PC-9 (cell line): ENCODE results near the gene HSD11B1L. TPM values are rescaled to one million over a fixed set of nuclear protein-coding genes. Genes with fewer than 3 reads are reported as not detected.

Experiments
- BruUV-seq: library from RNA; stranded (reverse); fragments of 400-500 nt; replicated peaks from 2 replicates; lab custom pipeline; 2021; lab: Mats Ljungman, UMichigan
- CTCF ChIA-PET: fragments of 300-600 bp; sonication (Branson Sonifier 250); formaldehyde crosslinking; loops from one replicate; lab custom pipeline; 2022; ENCODE audit warnings: antibody characterized with exemption; lab: Charles Lee
- POLR2A ChIA-PET: fragments of 300-600 bp; sonication (Branson Sonifier 250); formaldehyde crosslinking; loops from one replicate; lab custom pipeline; 2022; ENCODE audit warnings: antibody characterized with exemption; ENCODE audit not compliant: unreplicated experiment; lab: Charles Lee
- DNase-seq, 2 experiments: peaks; one replicate each; pipeline versions ENCODE4 v3.0.0 to v3.0.0-alpha.2; 2015 to 2022; ENCODE audit warnings: mixed read lengths in 1 of 2
- H2AFZ ChIP-seq: fragments of 200-600 bp; sonication (generic); 2 replicates; pipeline ENCODE4 v1.8.1; 2017; ENCODE audit warnings: antibody characterized with exemption
- H3F3A ChIP-seq: fragments of 200-600 bp; sonication (generic); 2 replicates; pipeline ENCODE4 v1.8.1; 2017; ENCODE audit warnings: antibody characterized with exemption, mild to moderate bottlenecking, low read depth; ENCODE audit not compliant: insufficient read depth
- H3K27ac ChIP-seq: fragments of 200-600 bp; sonication (generic); 2 replicates; pipeline ENCODE4 v1.6.1; 2016; ENCODE audit warnings: mixed run types
- H3K27me3 ChIP-seq: fragments of 200-600 bp; sonication (generic); 2 replicates; pipeline ENCODE4 v1.6.1; 2016; ENCODE audit warnings: low read depth, mixed run types; ENCODE audit not compliant: insufficient read depth
- H3K36me3 ChIP-seq: fragments of 200-600 bp; sonication (generic); 2 replicates; pipeline ENCODE4 v1.6.1; 2016; ENCODE audit warnings: low read depth, mixed run types
- H3K4me1 ChIP-seq: fragments of 200-600 bp; sonication (generic); replicated peaks from 2 replicates; pipeline ENCODE4 v1.6.1; 2016; ENCODE audit warnings: mixed run types; ENCODE audit not compliant: insufficient read depth
- H3K4me2 ChIP-seq: fragments of 200-600 bp; sonication (generic); 2 replicates; pipeline ENCODE4 v1.6.1; 2017; ENCODE audit warnings: mixed run types
- H3K4me3 ChIP-seq: fragments of 200-600 bp; sonication (generic); 2 replicates; pipeline ENCODE4 v1.6.1; 2016; ENCODE audit warnings: mixed run types
- H3K79me2 ChIP-seq: fragments of 200-600 bp; sonication (generic); 2 replicates; pipeline ENCODE4 v1.6.1; 2017; ENCODE audit warnings: low read depth, mixed run types
- H3K9me2 ChIP-seq: fragments of 200-600 bp; sonication (generic); 2 replicates; pipeline ENCODE4 v1.8.1; 2017; ENCODE audit warnings: mild to moderate bottlenecking; ENCODE audit not compliant: insufficient read depth
- H3K9me3 ChIP-seq: fragments of 200-600 bp; sonication (generic); 2 replicates; pipeline ENCODE4 v1.8.1; 2016; ENCODE audit warnings: low read depth; ENCODE audit not compliant: insufficient read depth
- H4K20me1 ChIP-seq: fragments of 200-600 bp; sonication (generic); 2 replicates; pipeline ENCODE4 v1.8.1; 2017; ENCODE audit not compliant: insufficient read depth
- CTCF ChIP-seq: fragments of 200-600 bp; sonication (generic); conservative IDR thresholded peaks from 2 replicates; pipeline ENCODE4 v1.6.1; 2017; ENCODE audit warnings: mixed run types, antibody characterized with exemption, mild to moderate bottlenecking, moderate library complexity
- EZH2 ChIP-seq: fragments of 200-600 bp; sonication (generic); IDR thresholded peaks from 2 replicates; pipeline ENCODE4 v1.8.0; 2017; ENCODE audit warnings: antibody characterized with exemption, low read depth
- intact Hi-C: fragments of 100-400 bp; cut with micrococcal nuclease; formaldehyde crosslinking; loops from one replicate; pipeline ENCODE4 v1.10.0; 2022; ENCODE audit not compliant: unreplicated experiment
- total RNA-seq: library from RNA; stranded (reverse); gene quantifications from 2 replicates; pipeline ENCODE4 v1.2.3, GENCODE V29; 2021

HSD11B1L gene
- total RNA-seq, 1 experiment from 2014 or later = 7.5 TPM

GRCh38 chr19:5641171-5641570 lies 39.7 kb upstream of the HSD11B1L start:
- no TSS peak for BruUV-seq
- Histone ChIP-seq H3K27ac (no peak overlapping the region), H3K4me2 (no peak overlapping the region), H4K20me1 (peaks cover 75% of the 10 kb centered on the region), H3K79me2 (peaks cover 76% of the 10 kb centered on the region), H3K4me1 (no peaks in the 10 kb centered on the region), H3K9me3 (no peaks in the 10 kb centered on the region), H3K27me3 (no peaks in the 10 kb centered on the region), H2AFZ (no peak overlapping the region), H3K36me3 (no peaks in the 10 kb centered on the region), H3F3A (no peaks in the 10 kb centered on the region), H3K9me2 (no peaks in the 10 kb centered on the region), H3K4me3 (no peak overlapping the region)
- DNase-seq = no peak
- TF ChIP-seq EZH2 (no peak), CTCF (no peak)
- CTCF ChIA-PET = no interaction called here
- intact Hi-C loops = no loop called here
- POLR2A ChIA-PET = no interaction called here

GRCh38 chr19:5642204-5642603 lies 38.6 kb upstream of the HSD11B1L start:
- Histone ChIP-seq H3K4me2 (no peak overlapping the region), H4K20me1 (peaks cover 64% of the 10 kb centered on the region), H2AFZ (no peak overlapping the region), H3K36me3 (no peaks in the 10 kb centered on the region), H3F3A (no peaks in the 10 kb centered on the region), H3K4me1 (no peaks in the 10 kb centered on the region), H3K4me3 (no peak overlapping the region), H3K9me3 (no peaks in the 10 kb centered on the region), H3K79me2 (peaks cover 78% of the 10 kb centered on the region), H3K27ac (no peak overlapping the region), H3K9me2 (no peaks in the 10 kb centered on the region), H3K27me3 (no peaks in the 10 kb centered on the region)
- POLR2A ChIA-PET = no interaction called here
- intact Hi-C loops = no loop called here
- BruUV-seq = no TSS peak
- CTCF ChIA-PET = no interaction called here
- no peak for TF ChIP-seq CTCF
- no peak for TF ChIP-seq EZH2
- DNase-seq = no peak

- ChIA-PET POLR2A (no interaction called here), CTCF (no interaction called here)
- intact Hi-C loops = no loop called here
- no peak for TF ChIP-seq EZH2
- no peak for TF ChIP-seq CTCF
- H3K9me2 ChIP-seq = no peaks in the 10 kb centered on the region
- BruUV-seq = no TSS peak
- DNase-seq = no peak
- 0 out of 2 replicates have a peak, but pooled peaks cover 3% of the 10 kb centered on the region for H3K36me3 ChIP-seq
- H3K4me1 ChIP-seq = no peaks in the 10 kb centered on the region
- no peak overlapping the region for H3K27ac ChIP-seq
- peaks cover 57% of the 10 kb centered on the region for H4K20me1 ChIP-seq
- H3K4me3 ChIP-seq = no peak overlapping the region
- peaks cover 70% of the 10 kb centered on the region for H3K79me2 ChIP-seq
- H3K27me3 ChIP-seq = no peaks in the 10 kb centered on the region
- no peak overlapping the region for H3K4me2 ChIP-seq
- H2AFZ ChIP-seq = no peak overlapping the region
- H3F3A ChIP-seq = no peaks in the 10 kb centered on the region
- no peaks in the 10 kb centered on the region for H3K9me3 ChIP-seq
Measured at GRCh38 chr19:5643060-5643459, 37.8 kb upstream of the HSD11B1L start.
